C1 segment of cervical spinal cord (tissue), 14 donors: ENCODE results near the gene NUDT22.
"Not testable (repeated sequence)": the region's sequence is repeated elsewhere in the genome, so short reads cannot be mapped to it uniquely, and the experiment has no call there.

Experiments used
- DNase-seq, 14 donors: peaks; one replicate each; lab custom pipeline; 2025; lab: John Stamatoyannopoulos, UW

NUDT22 gene

DNA sequence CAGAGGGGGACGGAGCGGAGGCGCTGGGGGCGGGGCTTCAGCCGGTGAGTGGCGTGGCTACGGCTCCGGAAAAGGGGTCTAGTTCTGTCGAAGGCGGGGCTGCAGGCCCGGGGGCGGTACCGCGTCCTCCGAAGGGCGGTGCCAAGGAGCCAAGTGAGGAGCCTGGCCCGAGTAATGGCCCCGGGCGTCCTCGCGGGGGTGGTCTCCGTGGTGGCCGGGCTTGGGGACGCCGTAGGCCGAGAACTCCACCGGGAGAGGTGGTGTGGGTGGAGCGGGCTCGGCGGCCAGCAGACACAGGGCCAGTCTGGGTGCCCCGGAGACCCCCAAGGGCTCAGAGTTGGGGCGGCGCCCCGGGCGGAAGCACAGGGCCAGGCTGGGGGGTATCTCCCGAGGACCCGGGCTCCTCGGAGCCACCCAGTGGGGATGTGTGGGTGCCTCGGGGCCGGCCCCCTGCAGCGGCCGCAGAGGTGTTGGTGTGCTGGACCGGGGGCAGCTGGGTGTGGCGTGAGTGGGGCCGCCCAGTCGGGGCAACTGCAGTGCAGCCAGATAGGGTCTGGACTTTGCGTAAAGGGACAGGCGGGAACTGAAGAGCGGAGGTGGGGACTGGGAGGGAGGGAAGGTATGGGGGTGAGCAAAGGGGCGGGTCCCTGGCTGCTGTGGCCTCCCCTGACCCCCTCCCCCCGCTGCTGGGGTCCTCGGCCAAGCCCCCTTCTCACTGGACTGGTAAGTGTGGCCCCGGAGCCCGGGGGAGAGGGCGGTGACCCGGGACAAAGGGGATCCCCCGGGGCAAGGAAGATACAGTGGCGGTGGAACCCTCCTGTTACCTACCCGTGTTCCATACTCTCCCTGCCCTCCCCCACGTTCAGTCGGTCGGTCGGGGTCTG is 15.7 kb downstream of the NUDT22 start:
- DNase-seq: peak in 3 of 14 donors; percentile 44 to 63 (median 53)

DNA sequence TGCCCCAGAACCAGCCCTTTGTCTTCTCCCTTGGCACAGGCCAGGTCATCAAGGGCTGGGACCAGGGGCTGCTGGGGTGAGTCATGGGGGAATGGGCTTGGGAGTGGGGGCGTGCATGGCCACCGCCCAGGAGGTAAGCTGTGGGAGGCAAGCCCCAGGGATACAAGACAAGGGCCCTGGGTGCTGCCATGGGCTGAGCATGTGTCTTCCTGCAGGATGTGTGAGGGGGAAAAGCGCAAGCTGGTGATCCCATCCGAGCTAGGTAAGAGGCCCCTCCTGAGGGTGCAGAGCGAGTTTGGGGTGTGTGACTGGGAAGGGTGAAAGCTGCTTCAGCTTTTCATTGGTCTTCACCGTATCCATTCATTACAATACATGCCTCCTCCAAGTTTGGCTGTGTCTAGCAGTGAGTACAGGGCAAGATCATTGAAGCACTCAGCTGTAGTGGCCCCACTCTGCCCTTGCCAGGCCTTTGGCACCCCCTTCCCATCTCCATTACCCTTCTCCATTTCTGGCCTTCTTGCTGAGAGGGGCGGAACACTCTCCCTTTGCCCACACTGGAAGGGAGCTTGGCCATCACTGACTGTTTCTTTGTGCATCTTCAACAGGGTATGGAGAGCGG is 17.3 kb downstream of the NUDT22 start:
- DNase-seq: no peak

DNA sequence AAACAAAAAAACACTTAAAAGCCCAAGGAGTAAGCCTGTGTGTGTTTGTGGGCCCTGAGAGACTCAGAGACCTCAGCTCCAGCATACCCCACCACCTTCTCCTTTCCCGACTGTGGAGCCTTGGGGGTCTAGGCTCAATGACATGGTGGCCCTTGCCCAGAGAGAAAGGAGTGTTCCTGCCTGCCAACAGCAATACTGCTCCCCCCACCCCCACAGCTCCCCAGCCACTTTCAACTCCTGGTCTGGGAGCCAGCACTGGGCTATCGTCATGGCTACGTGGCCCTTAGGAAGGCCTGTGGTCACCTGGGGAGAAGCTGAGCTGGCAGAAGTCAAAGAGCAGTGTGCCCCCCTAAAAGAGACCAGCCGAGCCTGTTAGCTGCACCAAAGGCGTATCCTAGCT is 18.0 kb downstream of the NUDT22 start:
- DNase-seq: no peak

DNA sequence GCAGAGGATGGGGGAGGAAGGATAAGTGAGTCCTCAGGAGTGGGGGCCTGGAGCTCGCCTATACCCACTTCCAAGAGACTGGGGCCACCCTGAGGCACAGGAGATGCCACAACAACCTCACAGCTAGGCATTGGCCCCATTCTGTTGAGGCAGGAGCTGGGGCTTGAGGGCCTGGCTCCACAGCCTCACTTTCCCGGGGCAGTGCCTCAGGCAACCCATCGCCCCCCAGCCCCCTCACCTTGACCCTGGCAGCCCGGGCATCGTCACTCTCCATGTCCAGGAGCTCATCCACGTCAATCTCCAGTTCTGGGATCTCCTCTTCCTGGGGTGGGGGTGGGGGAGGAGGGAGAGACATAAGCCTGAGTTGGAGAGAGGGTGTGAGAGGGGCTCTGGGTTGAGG is 18.9 kb downstream of the NUDT22 start:
- no peak for DNase-seq

DNA sequence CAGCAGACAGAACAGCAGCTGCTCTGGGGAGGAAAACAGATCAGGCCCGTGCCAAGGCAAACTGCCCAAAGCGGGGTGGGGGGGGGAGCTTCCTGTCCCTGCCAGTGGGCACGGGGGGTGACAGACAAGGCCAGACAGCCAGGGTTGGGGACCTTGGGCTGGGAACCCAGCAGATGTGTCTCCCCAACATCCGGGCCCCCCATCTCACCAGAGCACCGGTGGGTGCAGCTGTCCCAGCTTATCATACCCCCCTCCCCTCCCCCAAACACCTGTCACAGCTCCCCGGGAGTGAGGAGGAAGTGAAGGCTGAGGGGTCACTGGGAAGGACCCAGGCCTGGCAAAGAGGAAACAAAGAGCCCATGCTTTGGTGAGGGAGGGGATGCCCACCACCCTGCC is 19.3 kb downstream of the NUDT22 start:
- DNase-seq: peak in 1 of 14 donors; percentile 42

DNA sequence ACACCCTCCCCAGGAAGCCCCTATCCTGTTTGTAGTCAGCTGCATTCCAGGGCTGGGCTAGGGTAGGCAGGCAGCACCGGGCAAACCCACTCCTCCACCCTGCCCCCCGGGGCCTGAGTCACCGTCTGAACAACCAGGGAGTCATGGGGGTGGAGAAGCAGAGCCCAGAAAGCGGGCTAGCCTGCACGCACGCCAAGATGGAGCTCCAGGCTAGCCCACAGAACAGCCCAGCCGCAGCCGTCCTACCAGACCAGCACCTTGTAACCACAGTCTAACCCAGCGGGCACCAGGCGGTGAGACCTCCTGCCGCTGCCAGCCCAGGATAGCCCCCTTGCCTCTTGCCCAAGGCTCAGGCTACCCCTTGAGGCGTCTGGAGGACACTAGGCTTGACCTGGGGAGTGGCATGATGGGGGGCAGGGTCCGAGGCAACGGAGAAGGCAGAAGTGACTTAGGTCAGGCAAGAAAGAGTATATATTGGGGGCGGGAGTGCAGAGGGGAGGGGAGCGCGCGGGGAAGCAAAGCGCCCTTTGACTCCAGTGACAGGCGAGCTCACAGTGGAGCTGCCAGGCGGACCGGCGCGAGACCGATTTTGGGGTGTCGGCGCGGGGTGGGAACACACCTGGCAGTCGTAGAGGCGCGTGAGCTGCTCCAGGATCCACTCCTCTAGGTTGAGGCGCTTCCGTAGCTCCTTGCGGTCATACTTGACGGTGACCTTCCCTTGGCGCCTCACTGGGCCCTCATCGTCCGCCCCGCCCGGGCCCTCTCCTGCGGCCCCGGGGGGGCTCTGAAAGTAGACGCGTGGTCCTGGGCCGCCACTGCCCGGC is 19.9 kb downstream of the NUDT22 start:
- DNase-seq: peak in 8 of 14 donors; percentile 16 to 78 (median 40)

DNA sequence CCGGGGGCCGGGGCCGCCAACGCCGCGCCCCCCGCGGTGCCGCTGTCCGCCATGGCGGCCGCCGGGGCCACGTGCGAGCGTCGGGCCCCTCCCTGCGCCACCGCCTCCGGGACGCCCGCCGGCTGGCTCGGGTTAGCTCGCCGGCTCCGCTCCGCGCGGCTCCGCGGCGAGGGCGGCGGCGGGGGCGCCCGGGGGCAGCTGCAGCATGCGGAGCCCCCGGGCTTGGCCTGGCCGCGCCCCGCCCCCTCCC is 20.5 kb downstream of the NUDT22 start:
- DNase-seq: not testable (repeated sequence)

DNA sequence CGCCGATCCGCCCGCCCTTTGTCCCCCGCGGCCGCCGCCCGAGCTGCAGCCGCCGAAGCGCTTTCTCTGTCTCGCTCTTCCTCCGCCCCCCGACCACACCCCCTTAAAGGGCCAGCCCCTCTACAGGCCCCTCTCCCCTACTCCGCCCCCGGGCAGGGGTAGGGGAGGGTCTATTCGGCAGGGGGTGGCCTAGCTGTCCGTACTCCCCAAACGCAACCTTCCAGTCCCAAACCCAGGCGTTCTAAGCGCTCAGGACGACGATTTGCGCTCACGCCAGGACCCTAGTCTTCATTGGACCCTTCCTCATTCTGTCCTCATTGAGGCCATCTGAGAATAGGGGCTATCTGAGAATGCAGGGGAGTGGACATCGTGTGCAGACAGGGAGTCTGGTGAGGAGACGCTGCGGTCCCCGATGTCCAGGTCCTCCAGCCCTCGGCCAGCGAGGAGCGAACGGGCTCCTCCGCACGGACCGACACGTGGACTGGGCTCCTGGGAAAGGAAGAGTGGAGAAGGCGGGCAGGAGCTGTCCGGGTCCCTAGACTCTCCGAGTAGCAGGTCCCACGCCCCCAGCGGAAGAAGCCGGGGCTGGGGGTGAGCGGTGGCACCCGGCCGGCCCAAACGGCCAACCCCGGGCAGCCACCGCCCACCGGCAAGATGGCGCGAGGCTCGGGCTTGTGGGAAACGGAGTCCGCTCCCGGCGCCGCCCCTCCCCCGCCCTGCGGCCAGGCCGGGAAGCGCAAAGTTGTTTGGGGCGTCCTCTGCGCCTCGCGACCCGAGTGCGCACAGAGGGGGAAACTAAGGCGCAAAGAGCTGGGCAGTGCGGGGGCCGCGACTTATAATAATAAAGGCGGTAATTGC is 21.0 kb downstream of the NUDT22 start, which contains the start of gene PPP1R14B:
PPP1R14B (minus strand) TSS at position 73 of the 858 bp plus-strand sequence. CDS start 270 bp downstream, outside the sequence.
- peak in 13 of 14 donors; percentile 67 to 89 (median 73) for DNase-seq

DNA sequence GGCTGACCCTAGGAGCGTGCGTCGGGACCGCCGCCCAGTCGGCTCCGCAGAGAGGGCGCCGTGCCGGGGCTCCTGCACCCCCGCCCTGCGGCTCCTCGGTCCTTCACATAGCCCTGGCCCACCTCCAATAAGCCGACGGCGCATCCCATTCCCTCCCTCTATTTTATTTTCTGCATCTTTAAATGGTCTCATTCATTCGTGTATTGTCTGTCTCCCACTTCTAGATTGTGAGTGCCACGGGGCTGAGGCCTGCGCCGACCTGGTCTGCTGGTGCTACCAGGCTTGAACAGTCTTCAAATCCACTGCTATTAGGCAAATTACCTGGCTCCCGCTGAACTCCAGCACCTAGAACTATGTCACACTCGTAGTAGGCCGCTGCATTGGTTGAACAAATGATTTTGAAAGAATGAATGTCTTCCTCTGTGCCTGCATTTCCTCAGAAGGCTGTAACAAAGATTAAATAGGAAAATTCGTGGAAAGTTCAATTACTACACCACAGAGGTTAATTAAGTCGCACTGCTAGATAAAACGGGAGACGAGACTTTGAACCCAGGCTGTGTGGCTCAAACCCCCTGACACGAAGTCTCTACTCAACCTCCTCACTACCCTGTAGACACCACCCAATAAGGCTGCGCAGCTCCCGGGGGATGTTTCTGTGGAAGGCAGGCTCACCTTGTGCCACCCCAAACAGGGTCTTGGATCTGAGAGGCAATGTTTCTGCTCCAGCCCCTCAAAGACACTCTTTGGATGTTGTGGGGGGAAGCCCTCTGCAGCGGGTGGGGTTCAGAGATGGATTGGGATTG is 21.9 kb downstream of the NUDT22 start:
- peak in 2 of 14 donors; percentile 53 to 57 for DNase-seq

DNA sequence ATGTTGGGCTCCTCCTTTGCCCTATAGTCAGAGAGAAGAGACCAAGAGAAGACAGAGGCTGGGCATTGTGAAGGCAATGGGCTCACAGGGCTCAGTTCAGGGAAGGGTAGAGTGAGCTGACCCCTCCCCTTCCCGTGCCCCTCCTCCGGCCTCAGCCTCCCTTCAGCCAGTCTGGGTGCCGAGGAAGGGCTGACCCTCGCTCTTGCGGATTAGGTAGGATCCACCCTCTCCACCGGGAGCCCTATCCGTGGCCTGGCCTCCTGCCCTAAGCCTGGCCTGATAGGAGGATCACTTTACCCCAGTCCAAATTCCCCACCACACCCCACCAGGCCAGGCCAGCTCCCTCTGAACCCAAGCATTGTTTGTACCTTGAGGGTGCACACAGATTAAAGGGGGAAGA is 22.5 kb downstream of the NUDT22 start:
- no peak for DNase-seq

DNA sequence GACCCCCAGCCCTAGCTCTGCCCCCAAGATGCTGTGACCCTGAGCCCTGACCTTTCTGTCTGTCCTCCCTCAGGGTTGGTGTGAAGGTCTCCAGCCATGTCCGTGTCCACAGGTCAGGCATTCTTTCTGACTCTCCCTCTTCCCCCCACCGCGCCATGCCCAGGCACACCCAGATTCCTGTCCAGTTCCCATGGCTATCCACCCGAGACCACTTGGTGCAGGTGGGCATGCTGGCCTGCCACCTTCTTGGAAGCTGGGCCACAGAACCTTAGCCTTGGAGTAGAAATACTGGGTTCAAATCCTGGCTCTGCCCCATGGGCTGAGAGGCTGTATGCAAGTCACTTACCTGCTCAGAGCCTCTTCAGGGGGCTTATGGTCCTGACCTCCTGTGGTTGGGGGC is 23.0 kb downstream of the NUDT22 start:
- no peak for DNase-seq

DNA sequence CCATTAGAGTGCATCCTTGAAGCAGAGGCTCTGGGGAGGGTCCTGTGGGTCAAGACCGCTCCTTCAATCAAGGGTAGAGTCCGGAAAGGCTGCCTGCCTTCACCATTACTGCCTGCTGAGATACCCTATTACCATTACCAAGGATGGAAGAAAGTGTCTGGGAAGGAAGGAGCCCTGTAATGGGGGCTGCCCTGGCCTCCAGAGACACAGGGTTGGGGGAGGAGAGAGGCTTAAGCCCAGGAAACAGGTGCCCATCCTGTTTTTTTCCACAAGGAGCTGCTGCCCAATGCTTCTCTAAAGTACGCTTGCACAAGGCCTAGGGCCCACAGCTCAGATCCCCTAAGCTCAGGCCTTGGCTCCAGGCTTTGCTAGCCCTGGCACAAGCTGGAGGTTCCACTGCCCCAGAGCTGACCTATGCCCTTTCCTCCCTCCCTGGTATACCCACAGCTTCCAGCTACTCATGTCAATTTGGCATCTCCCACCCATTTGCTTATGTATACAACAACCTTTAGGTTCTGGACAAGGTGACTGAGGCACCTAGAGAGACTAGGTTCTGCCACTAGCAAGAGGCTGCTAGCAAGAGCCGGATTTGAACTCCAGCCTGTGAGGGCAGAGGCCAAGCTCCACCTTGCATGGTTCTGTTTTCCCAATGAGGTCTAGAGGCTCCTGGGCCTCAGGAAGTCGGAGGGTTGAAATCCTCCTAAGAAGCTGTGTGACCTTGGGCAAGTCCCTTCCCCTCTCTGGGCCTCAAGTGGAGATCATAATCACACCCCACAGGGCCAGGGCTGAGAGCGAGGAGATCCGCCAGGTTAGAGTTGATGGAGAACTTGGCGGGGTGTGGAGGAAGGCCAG is 23.7 kb downstream of the NUDT22 start:
- DNase-seq: no peak

DNA sequence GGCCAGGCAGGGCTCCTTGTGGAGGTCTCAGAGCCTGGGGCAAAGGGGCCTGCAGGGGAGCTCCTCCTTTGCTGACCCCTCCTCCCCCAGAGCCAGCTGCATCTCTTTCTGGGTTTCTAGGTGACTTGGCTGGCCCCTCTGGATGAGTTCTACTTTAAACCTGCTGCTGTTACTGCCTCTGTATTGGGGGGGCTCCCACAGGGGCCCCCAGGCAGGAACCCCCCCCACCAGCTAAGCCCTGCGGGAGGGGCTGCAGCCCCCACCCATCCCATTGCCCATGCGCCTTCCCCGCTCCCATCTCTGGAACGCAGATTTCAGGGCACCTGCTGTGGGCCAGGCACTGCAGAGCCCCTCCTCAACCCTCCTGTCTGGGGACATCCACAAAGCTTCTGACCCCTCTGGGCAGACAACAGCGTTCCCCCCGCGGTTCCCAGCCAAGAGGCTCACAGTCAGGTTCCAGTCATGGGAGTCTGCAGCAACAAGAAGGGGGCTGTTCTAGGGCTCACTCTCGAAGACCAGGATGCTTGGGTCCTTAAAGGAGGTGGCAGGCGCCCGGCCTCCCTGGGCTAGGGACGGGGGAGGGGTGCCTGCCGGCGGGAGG is 24.4 kb downstream of the NUDT22 start:
- DNase-seq: no peak

DNA sequence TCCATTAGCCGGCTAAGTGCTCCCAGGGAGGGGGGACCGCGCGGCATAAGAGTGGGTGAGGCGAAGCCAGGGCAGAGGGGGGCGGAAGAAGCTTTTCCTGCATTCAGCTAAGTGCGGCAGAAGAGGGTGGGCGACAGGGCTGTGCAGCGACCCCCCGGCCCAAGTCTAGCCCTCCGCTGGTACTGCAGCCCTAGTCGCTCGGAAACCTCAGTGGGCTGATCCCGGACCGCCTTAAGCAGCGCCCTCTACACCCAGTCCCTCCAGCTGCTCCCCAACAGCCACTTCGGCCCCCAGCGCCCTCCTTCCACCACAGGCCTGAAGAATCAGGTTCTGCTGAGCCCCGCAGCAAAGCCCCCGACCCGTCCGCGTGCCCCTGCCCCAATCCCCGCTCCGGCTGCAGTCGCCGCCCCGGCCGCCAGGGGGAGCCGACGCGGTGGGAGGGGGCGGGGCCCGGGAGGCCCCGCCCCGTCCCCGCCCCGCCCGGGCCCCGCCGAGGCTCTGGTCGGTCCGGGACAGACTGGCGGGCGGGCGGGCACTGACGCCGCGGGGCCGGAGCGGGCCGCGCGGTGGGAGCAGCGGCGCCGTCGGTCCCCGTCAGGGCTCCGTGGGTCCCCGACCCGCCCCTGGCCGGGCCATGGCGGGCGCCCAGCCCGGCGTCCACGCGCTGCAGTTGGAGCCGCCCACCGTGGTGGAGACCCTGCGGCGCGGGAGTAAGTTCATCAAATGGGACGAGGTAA is 25.1 kb downstream of the NUDT22 start, which contains the start of gene PLCB3:
PLCB3 (plus strand) TSS at position 515 of the 737 bp plus-strand sequence; CDS start at position 635, 120 bp downstream.
- peak in 8 of 14 donors; percentile 19 to 80 (median 43) for DNase-seq

DNA sequence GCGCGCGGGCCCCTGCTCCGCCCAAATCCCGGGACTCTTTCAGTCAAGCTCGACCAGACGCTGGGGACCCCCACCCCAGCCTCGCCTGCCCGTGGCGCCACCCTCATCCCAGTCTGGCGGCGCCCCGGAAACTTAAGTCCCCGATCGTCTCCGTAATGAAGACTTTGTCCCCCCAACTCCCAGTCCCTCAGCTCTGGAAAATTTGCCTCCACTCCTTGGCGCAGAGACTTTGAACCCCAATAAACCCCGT is 25.6 kb downstream of the NUDT22 start:
- no peak for DNase-seq

DNA sequence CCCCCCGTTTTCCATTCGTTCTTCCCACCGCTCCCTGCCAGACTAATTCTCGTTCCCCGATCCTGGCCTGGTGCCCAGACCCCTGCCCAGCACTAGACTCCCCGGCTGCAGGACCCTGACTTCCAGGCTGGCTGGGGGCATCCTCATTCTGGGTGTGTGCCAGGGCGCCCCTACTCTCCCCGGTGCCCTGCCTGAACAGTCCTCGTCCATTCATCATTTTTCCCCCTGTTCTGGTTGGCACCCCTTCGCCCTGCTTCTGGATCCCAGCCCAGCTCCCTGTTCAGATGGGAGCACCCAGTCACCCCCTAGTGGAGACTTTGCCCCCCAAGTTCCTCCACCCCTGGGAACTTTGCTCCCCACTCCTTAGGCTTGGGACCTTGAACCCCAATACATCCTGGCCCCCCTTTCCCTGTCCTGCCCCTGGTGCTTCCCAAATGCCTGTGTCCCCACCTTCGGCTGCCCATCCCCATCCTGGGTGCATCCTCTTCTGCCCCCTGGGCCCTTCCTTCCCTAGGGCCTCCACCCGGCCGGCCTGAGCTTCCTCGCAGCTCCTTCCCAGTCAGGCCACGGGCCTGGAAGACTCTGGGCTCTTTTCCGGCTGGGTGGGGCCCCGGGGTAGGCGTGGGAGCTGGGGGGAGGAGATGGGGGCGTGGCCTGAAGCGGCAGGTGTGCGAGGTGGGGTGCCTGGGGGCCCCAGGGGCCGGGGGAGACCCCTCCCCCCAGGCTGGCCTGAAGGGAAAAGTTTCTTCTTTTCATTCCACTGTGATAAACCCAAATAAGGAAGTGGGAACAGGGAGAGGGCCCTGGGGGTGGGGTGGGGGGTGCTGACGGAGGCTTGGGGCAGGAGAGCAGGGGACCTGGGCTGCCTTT is 26.2 kb downstream of the NUDT22 start:
- no peak for DNase-seq

DNA sequence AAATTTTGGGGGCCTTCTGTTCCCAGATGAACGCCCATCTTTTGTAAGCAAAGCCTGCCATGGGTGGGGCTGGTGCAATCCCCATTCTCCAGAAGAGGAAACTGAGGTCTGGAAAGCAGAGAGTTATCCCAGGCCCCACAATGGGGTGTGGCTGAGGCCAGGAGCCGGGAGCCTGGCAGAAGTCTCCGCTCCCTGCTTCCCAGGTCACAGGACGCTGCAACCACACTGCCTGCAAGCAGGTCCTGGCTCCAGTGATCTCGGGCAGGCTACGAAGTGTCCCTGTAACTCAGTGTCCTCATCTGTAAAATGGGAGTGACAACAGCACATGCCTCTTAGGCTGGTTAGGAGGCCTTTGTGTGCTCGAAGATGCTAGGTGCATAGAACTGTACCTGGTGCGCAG is 27.0 kb downstream of the NUDT22 start:
- no peak for DNase-seq

DNA sequence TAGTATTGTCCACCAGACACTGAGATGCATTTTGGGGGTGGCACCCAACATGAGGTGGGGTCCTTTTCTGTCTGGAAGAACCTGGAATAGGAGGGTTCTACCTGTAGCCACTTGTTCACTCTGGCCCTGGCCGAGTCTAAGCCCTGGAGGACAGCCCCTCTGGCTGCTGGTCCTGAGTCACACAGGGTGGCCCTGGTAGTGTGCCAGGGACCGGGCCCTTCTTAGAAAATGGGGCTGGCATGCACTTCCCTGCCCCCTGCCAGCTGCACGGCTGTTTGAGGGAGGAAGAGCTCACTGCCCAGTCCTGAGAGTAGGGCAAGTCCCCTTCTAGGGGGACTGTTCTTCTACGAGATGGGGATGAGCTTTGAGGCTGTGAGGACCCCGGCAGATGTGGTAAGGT is 27.4 kb downstream of the NUDT22 start:
- peak in 9 of 14 donors; percentile 28 to 80 (median 53) for DNase-seq
